ENCODE data around the gene RNF113A.

GRCh38 chrX:119895843-119896326, 24.4 kb upstream of the RNF113A start, which contains the start of gene AKAP14:
- no peak for TF ChIP-seq CTCF (IDR thresholded peaks at IDR 0.05; ENCODE audit: insufficient read depth, low read length)
- no peak for TF ChIP-seq POLR2AphosphoS5 (IDR thresholded peaks at IDR 0.05; ENCODE audit: low read depth)
- no peak for TF ChIP-seq GABPA (IDR thresholded peaks at IDR 0.05; ENCODE audit: low read depth)

Measured in HL-60 (cell line).